Cardiac muscle cell (in vitro differentiated cells and primary cell): Measurements from ENCODE around the gene NECAB2. TPM values are rescaled to one million over a fixed set of nuclear protein-coding genes. Genes with fewer than 3 reads are reported as not detected.

ENCODE experiments used
- DNase-seq, 2 donors: peaks; one replicate each; pipeline versions ENCODE4 v3.0.0 to v3.0.0-alpha.2; 2010 to 2017; ENCODE audit warnings: low read depth in 1 of 2, low spot score in 1 of 2
- H3K27ac ChIP-seq: fragments of 200-600 bp; sonication (generic); 2 replicates; pipeline ENCODE4 v1.5.1; 2016
- H3K27me3 ChIP-seq: fragments of 200-600 bp; sonication (generic); 2 replicates; pipeline ENCODE4 v1.6.0; 2016; ENCODE audit warnings: control low read depth
- H3K36me3 ChIP-seq: fragments of 200-600 bp; sonication (generic); 2 replicates; pipeline ENCODE4 v1.5.1; 2016; ENCODE audit warnings: control low read depth
- H3K4me1 ChIP-seq: fragments of 200-600 bp; sonication (generic); 2 replicates; pipeline ENCODE4 v1.8.1; 2017; ENCODE audit warnings: low read depth, mild to moderate bottlenecking, mixed run types
- H3K4me3 ChIP-seq: fragments of 200-600 bp; sonication (generic); 2 replicates; pipeline ENCODE4 v1.5.1; 2016; ENCODE audit warnings: mild to moderate bottlenecking
- H3K9me3 ChIP-seq: fragments of 200-600 bp; sonication (generic); 2 replicates; pipeline ENCODE4 v1.5.1; 2017; ENCODE audit warnings: low read depth, mild to moderate bottlenecking, control low read depth
- polyA plus RNA-seq: library from polyadenylated mRNA; unstranded; fragments of >200 nt; fragmentation: Nextera tagmentation; extraction: Ambion mirVana; gene quantifications from 2 replicates; pipeline ENCODE4 v1.2.1, GENCODE V29; 2016
- total RNA-seq: library from RNA; depleted of rRNA; stranded (reverse); fragments of >200 nt; gene quantifications from 2 replicates; pipeline ENCODE4 v1.2.3, GENCODE V29; 2016
- TF ChIP-seq, protein P1 (sequence below): IDR thresholded peaks from 2 replicates; pipeline ENCODE4 v1.5.1; 2012; ENCODE audit warnings: low read depth, mild to moderate bottlenecking, low read length

NECAB2 gene
- total and polyA plus RNA-seq, 2 experiments from 2014 or later = 0.63 to 2.2 TPM

DNA sequence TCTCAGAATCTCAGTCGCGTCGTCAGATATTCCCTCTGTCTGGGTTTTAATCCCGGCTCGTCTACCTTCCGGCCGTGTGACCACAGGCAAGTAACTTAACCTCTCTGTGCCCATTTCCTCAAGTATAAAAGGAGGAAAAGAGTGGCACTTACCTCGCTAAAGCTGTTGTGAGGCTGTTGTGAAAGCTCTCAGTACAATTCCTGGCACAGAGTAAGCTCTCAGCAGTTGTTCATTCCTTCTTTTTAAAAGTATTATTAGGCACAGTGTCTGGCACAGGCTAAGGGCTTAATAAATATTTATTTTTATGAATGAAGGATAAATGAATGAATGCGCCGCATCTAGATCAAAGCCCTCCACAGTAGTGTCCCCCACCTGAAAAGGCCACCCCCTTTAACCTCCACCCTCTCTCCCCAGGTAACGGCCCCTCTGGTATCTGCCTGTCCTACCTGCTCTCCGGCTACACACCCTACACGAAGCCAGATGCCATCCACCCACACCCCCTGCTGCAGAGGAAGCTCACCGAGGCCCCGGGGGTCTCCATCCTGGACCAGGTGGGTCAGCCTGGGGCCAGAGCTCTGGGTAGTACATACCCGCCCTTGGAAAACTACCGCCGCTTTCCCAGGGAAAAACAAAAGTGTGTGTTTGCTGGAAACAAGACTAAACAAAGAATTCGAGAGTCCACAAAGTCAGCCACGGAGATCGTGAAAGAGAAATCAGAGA is 9.0 kb upstream of the NECAB2 start:
- H3K9me3 ChIP-seq = no peaks in the 10 kb centered on the region
- no peak for DNase-seq
- TF ChIP-seq, protein P1, sequence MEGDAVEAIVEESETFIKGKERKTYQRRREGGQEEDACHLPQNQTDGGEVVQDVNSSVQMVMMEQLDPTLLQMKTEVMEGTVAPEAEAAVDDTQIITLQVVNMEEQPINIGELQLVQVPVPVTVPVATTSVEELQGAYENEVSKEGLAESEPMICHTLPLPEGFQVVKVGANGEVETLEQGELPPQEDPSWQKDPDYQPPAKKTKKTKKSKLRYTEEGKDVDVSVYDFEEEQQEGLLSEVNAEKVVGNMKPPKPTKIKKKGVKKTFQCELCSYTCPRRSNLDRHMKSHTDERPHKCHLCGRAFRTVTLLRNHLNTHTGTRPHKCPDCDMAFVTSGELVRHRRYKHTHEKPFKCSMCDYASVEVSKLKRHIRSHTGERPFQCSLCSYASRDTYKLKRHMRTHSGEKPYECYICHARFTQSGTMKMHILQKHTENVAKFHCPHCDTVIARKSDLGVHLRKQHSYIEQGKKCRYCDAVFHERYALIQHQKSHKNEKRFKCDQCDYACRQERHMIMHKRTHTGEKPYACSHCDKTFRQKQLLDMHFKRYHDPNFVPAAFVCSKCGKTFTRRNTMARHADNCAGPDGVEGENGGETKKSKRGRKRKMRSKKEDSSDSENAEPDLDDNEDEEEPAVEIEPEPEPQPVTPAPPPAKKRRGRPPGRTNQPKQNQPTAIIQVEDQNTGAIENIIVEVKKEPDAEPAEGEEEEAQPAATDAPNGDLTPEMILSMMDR = no peak
- peaks cover 9% of the 10 kb centered on the region for H3K27me3 ChIP-seq
- peaks cover 2% of the 10 kb centered on the region for H3K4me1 ChIP-seq
- H3K36me3 ChIP-seq = no peaks in the 10 kb centered on the region
- H3K4me3 ChIP-seq = no peak overlapping the region
- no peak overlapping the region for H3K27ac ChIP-seq

DNA sequence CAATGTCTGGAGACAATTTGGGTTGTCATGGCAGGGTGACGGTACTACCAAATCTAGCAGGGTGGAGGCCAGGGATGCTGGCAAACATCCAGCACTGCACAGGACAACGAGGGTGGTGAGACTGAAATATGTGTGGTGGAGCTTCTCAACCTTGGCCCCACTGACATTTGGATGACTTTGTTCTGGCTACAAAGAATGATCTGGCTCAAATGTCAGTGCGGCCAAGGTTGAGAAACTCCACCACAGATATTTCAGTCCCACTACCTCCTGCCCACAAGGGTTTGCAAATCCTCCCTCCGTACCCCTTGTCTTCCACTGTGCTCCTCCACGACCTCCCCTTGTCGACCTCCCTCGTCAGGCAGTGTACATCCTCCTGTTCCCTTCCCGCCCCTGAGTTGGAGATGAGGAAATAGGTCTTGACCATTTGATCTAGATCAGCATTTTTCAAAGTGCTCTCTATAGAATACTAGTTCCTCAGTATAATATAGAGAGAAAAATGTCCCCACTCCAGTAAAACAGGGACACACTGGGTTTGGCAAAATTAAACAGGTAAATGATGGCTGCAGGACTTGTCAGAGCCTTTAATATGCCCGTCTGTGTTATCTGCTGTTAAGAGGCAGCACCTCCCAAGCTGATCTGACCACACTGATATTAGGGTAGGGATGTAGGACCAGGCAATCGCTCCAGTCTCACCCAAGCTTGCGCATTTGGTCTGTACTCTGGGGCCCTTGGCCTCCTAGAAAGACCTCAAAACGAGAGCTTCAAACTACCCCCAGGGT is 8.2 kb upstream of the NECAB2 start:
- H3K36me3 ChIP-seq = no peaks in the 10 kb centered on the region
- peak in 1 of 2 donors; percentile 30 for DNase-seq
- H3K27me3 ChIP-seq = peaks cover 9% of the 10 kb centered on the region
- H3K4me3 ChIP-seq = no peak overlapping the region
- no peaks in the 10 kb centered on the region for H3K4me1 ChIP-seq
- H3K9me3 ChIP-seq = no peaks in the 10 kb centered on the region
- TF ChIP-seq, protein P1 = no peak
- no peak overlapping the region for H3K27ac ChIP-seq

DNA sequence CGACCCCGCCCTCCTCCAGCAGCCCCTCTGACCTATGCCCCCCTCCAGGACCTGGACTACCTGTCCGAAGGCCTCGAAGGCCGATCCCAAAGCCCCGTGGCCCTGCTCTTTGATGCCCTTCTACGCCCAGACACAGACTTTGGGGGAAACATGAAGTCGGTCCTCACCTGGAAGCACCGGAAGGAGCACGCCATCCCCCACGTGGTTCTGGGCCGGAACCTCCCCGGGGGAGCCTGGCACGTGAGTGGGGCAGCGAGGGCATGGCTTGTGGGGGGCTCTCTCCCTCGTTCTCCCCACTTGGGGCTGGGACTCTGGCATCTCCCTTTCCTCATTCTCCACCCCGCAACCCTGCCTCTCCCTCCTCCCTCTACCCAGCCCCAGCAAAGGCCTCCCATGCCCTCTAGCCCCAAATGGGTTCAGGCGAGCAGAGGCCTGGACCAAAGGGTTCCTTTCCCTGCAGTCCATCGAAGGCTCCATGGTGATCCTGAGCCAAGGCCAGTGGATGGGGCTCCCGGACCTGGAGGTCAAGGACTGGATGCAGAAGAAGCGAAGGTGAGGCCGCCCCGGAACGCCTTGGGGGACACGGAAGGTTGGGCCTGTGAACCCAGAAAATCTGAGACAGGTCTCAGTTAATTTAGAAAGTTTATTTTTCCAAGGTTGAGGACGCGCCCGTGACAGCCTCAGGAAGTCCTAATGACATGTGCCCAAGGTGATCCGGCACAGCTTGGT is 7.4 kb upstream of the NECAB2 start:
- Histone ChIP-seq H3K4me3 (no peak overlapping the region), H3K27me3 (peaks cover 6% of the 10 kb centered on the region), H3K9me3 (no peaks in the 10 kb centered on the region), H3K27ac (no peak overlapping the region), H3K36me3 (no peaks in the 10 kb centered on the region), H3K4me1 (no peaks in the 10 kb centered on the region)
- DNase-seq = no peak
- TF ChIP-seq, protein P1 = no peak

DNA sequence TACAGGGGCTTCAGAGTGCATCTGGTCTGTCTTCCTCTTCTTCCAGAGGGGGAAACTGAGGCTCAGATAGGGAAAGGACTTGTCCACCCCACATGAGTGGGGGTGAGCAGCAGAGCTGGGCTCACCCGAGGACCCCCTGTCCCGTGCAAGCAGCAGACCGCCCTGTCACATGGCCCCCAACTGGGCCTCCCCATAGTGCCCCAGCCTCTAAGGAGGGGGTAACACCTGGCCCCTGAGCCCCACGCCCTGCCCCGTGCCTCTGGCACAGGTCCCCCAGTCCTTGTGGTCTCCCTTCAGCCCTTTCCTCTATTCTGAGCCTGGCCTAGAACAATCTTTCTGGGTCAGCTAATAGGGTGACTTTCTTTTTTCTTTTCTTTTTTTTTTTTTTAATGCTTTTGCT is 6.5 kb upstream of the NECAB2 start:
- Histone ChIP-seq H3K4me1 (no peaks in the 10 kb centered on the region), H3K9me3 (no peaks in the 10 kb centered on the region), H3K27ac (no peak overlapping the region), H3K36me3 (no peaks in the 10 kb centered on the region), H3K27me3 (no peaks in the 10 kb centered on the region), H3K4me3 (no peak overlapping the region)
- DNase-seq = no peak
- TF ChIP-seq, protein P1 = no peak

DNA sequence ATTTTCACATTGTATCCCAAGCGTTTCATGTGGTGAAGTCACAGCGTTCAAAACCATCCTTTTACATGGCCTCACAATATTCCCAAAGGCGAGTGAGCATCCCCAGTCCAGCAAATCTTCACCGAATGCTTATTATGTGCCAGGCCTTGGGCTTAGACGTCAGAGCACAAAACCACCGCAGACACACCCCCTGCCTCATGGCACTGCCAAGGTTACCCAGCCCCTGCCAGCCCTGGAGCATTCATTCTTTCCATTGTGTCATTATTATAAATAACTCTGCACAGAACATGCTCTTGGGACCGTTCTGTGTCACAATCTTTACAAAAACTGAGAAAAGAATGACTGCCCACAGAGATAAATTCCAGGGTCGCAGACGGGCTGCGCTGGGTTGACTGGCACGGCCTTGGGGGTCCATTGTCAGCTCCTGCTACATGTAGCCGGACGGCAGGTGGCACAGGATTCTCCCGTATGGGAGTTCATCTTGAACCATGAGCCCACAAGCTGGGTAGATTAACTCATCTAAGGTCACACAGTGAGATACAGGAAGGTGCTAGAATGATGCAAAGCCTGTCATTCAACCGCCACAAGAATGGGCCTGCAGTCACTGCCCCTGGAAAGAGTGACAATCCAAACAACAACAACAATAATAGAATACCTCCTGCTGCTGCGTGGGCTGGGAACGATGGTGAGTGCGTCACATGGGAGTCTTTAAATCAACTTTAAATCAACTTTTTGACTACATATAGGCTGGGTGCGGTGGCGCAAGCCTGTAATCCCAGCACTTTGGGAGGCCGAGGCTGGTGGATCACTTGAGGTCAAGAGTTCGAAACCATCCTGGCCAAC is 4.5 kb upstream of the NECAB2 start:
- no peaks in the 10 kb centered on the region for H3K36me3 ChIP-seq

More for the DNA sequence above, 4.5 kb upstream of the NECAB2 start:
- Histone ChIP-seq H3K4me3 (no peak overlapping the region), H3K27me3 (no peaks in the 10 kb centered on the region), H3K9me3 (no peaks in the 10 kb centered on the region), H3K27ac (no peak overlapping the region), H3K4me1 (no peaks in the 10 kb centered on the region)
- no peak for DNase-seq
- TF ChIP-seq, protein P1 = no peak
